ENCODE data around the gene MTPN. TPM values are rescaled to one million over a fixed set of nuclear protein-coding genes. Genes with fewer than 3 reads are reported as not detected.

Gene MTPN
- total RNA-seq, 1 experiment from 2014 or later: 166 TPM

DNA sequence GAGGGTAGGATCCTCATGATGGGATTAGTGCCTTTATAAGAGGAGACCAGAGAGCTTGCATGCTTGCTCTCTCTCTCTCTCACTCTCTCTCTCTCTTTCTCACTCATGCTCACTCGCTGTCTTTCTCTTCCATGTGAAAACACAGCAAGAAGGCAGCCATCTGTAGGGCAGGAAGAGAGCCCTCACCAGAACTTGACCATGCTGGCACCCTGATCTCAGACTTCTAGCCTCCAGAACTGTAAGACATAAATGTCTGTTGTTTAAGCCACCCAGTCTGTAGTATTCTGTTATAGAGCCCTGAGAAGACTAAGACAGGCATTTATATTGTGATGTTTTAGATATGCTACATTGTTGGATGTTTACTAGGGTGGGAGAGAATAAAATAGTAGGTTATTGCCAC is 43.4 kb upstream of the MTPN start:
- no peaks in the 10 kb centered on the region for H3K9me3 ChIP-seq (ENCODE audit: low read depth, low read length, poor library complexity, severe bottlenecking)
- intact Hi-C loops (cut with micrococcal nuclease; ENCODE audit: unreplicated experiment): no loop called here
- CTCF ChIA-PET: no interaction called here
- H3K4me1 ChIP-seq (ENCODE audit: insufficient read depth, low read length, poor library complexity, severe bottlenecking): no peaks in the 10 kb centered on the region
- H3K4me3 ChIP-seq (ENCODE audit: low read depth, low read length, poor library complexity, severe bottlenecking): no peak overlapping the region
- TF ChIP-seq, protein P1, sequence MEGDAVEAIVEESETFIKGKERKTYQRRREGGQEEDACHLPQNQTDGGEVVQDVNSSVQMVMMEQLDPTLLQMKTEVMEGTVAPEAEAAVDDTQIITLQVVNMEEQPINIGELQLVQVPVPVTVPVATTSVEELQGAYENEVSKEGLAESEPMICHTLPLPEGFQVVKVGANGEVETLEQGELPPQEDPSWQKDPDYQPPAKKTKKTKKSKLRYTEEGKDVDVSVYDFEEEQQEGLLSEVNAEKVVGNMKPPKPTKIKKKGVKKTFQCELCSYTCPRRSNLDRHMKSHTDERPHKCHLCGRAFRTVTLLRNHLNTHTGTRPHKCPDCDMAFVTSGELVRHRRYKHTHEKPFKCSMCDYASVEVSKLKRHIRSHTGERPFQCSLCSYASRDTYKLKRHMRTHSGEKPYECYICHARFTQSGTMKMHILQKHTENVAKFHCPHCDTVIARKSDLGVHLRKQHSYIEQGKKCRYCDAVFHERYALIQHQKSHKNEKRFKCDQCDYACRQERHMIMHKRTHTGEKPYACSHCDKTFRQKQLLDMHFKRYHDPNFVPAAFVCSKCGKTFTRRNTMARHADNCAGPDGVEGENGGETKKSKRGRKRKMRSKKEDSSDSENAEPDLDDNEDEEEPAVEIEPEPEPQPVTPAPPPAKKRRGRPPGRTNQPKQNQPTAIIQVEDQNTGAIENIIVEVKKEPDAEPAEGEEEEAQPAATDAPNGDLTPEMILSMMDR (conservative IDR thresholded peaks at IDR 0.05; ENCODE audit: low read depth, low read length): no peak
- no peak for TF ChIP-seq EZH2 (IDR thresholded peaks at IDR 0.05; ENCODE audit: borderline replicate concordance, low read depth, low read length, poor library complexity, severe bottlenecking)
- BruUV-seq (replicated peaks): no TSS peak
- POLR2A ChIA-PET (ENCODE audit: low non-redundant PET): no interaction called here
- H3K27me3 ChIP-seq (replicated peaks; ENCODE audit: insufficient read depth, low read depth, low read length, poor library complexity): no peaks in the 10 kb centered on the region
- H3K27ac ChIP-seq (ENCODE audit: low read depth, low read length, poor library complexity, severe bottlenecking): no peak overlapping the region
- no peak for DNase-seq (ENCODE audit: low spot score)
- H3K36me3 ChIP-seq (ENCODE audit: insufficient read depth, low read length, poor library complexity, severe bottlenecking): no peaks in the 10 kb centered on the region

DNA sequence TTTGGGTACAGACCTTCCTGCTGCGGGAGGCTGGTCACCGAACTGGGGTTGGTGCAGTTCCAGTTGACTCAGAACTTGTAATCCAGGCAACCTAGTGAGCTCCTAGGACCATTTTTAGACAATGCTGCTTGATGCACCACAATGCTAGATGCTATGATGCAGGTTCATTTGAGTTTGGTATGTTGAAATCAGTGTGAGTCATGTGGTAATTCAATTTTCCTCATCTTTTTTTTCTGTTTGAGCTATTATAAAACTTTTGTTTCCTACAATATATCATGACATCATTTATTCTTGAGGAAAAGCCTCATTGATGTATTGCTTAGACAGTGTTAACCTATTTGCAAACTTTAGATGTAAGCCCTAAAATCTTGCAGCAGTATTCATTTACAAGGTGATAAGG is 40.9 kb upstream of the MTPN start:
- POLR2A ChIA-PET (ENCODE audit: low non-redundant PET): no interaction called here
- Histone ChIP-seq H3K36me3 (ENCODE audit: insufficient read depth, low read length, poor library complexity, severe bottlenecking) (no peaks in the 10 kb centered on the region), H3K27me3 (replicated peaks; ENCODE audit: insufficient read depth, low read depth, low read length, poor library complexity) (no peaks in the 10 kb centered on the region), H3K4me1 (ENCODE audit: insufficient read depth, low read length, poor library complexity, severe bottlenecking) (no peaks in the 10 kb centered on the region), H3K9me3 (ENCODE audit: low read depth, low read length, poor library complexity, severe bottlenecking) (no peaks in the 10 kb centered on the region), H3K4me3 (ENCODE audit: low read depth, low read length, poor library complexity, severe bottlenecking) (no peak overlapping the region), H3K27ac (ENCODE audit: low read depth, low read length, poor library complexity, severe bottlenecking) (no peak overlapping the region)
- no peak for DNase-seq (ENCODE audit: low spot score)
- intact Hi-C loops (cut with micrococcal nuclease; ENCODE audit: unreplicated experiment): no loop called here
- CTCF ChIA-PET: no interaction called here
- BruUV-seq (replicated peaks): no TSS peak
- TF ChIP-seq, protein P1 (conservative IDR thresholded peaks at IDR 0.05; ENCODE audit: low read depth, low read length): no peak
- no peak for TF ChIP-seq EZH2 (IDR thresholded peaks at IDR 0.05; ENCODE audit: borderline replicate concordance, low read depth, low read length, poor library complexity, severe bottlenecking)

DNA sequence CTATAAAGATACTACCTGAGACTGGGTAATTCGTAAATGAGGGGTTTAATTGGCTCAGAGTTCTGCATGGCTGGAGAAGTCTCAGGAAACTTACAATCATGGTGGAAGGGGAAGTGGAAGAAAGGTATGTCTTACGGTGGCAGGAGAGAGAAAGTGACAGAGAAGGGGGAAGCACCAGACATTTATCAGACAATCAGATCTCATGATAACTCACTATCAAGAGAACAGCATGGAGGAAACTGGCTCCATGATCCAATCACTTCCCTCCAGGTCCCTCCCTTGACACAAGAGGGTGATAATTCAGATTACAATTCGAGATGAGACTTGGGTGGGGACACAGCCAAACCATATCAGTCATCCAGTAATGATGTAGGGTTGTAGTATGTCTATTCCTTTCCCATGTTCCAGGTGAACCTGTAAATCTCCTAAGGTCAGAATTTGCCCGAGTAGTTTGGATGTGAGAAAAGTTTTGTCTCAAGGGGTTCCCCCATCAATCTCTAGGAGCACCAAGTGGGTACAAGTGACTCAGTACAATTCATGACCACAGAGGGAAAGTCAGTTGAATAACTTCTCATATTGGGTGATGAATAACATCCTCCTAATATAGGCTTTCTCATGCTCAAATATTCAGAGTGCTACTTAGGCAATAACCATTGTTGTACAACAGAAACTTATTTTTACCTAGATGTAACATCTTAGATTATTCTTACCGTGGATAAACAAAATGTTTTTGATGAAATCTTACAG is 39.7 kb upstream of the MTPN start:
- no peaks in the 10 kb centered on the region for H3K27me3 ChIP-seq (replicated peaks; ENCODE audit: insufficient read depth, low read depth, low read length, poor library complexity)
- H3K27ac ChIP-seq (ENCODE audit: low read depth, low read length, poor library complexity, severe bottlenecking): no peak overlapping the region
- TF ChIP-seq, protein P1 (conservative IDR thresholded peaks at IDR 0.05; ENCODE audit: low read depth, low read length): no peak
- no peak for TF ChIP-seq EZH2 (IDR thresholded peaks at IDR 0.05; ENCODE audit: borderline replicate concordance, low read depth, low read length, poor library complexity, severe bottlenecking)
- H3K36me3 ChIP-seq (ENCODE audit: insufficient read depth, low read length, poor library complexity, severe bottlenecking): no peaks in the 10 kb centered on the region
- H3K4me1 ChIP-seq (ENCODE audit: insufficient read depth, low read length, poor library complexity, severe bottlenecking): no peaks in the 10 kb centered on the region
- ChIA-PET CTCF (no interaction called here), POLR2A (ENCODE audit: low non-redundant PET) (no interaction called here)
- no peak for DNase-seq (ENCODE audit: low spot score)
- intact Hi-C loops (cut with micrococcal nuclease; ENCODE audit: unreplicated experiment): no loop called here
- no peaks in the 10 kb centered on the region for H3K9me3 ChIP-seq (ENCODE audit: low read depth, low read length, poor library complexity, severe bottlenecking)
- no peak overlapping the region for H3K4me3 ChIP-seq (ENCODE audit: low read depth, low read length, poor library complexity, severe bottlenecking)
- no TSS peak for BruUV-seq (replicated peaks)

Data from A673 (cell line).